ENCODE measurements around the gene OIT3.
"Not testable (repeated sequence)": the region's sequence is repeated elsewhere in the genome, so short reads cannot be mapped to it uniquely, and the experiment has no call there.

OIT3 gene

GRCh38 chr10:72899545-72899944, 6.0 kb downstream of the OIT3 start:
- no peaks in the 10 kb centered on the region for H3K4me1 ChIP-seq (ENCODE audit: control insufficient read depth, insufficient read depth, low read length)
- H3K27me3 ChIP-seq (ENCODE audit: control insufficient read depth in 1 of 2, insufficient read depth in 2 of 2, low read length in 2 of 2), result peaks cover 0 to 3% of the 10 kb centered on the region in 2 donors
- H3K36me3 ChIP-seq (ENCODE audit: control insufficient read depth in 2 of 2, insufficient read depth in 2 of 2, low read length in 2 of 2), result no peaks in the 10 kb centered on the region
- no peak overlapping the region for H3K27ac ChIP-seq (ENCODE audit: low read length)
- H3K9ac ChIP-seq (ENCODE audit: low read length in 2 of 2), result no peak overlapping the region
- no peak overlapping the region for H3K4me3 ChIP-seq (ENCODE audit: low read length in 2 of 2)
- H3K9me3 ChIP-seq (ENCODE audit: control insufficient read depth in 2 of 2, low read length in 2 of 2), result no peaks in the 10 kb centered on the region

- H3K4me1 ChIP-seq (ENCODE audit: control insufficient read depth, insufficient read depth, low read length); H3K27ac ChIP-seq (ENCODE audit: low read length); H3K9ac ChIP-seq (ENCODE audit: low read length in 2 of 2); H3K9me3 ChIP-seq (ENCODE audit: control insufficient read depth in 2 of 2, low read length in 2 of 2); H3K36me3 ChIP-seq (ENCODE audit: control insufficient read depth in 2 of 2, insufficient read depth in 2 of 2, low read length in 2 of 2); H3K27me3 ChIP-seq (ENCODE audit: control insufficient read depth in 1 of 2, insufficient read depth in 2 of 2, low read length in 2 of 2); H3K4me3 ChIP-seq (ENCODE audit: low read length in 2 of 2): not testable (repeated sequence)
Observed at GRCh38 chr10:72903941-72904446, 10.5 kb downstream of the OIT3 start.

- Histone ChIP-seq H3K9me3 (ENCODE audit: control insufficient read depth in 2 of 2, low read length in 2 of 2) (no peaks in the 10 kb centered on the region), H3K36me3 (ENCODE audit: control insufficient read depth in 2 of 2, insufficient read depth in 2 of 2, low read length in 2 of 2) (no peaks in the 10 kb centered on the region), H3K4me3 (ENCODE audit: low read length in 2 of 2) (no peak overlapping the region), H3K4me1 (ENCODE audit: control insufficient read depth, insufficient read depth, low read length) (no peaks in the 10 kb centered on the region), H3K9ac (ENCODE audit: low read length in 2 of 2) (no peak overlapping the region), H3K27me3 (ENCODE audit: control insufficient read depth in 1 of 2, insufficient read depth in 2 of 2, low read length in 2 of 2) (peaks cover 0 to 3% of the 10 kb centered on the region in 2 donors), H3K27ac (ENCODE audit: low read length) (no peak overlapping the region)
Observed at GRCh38 chr10:72904806-72905205, 11.3 kb downstream of the OIT3 start.

GRCh38 chr10:72906446-72906845, 12.9 kb downstream of the OIT3 start:
- Histone ChIP-seq H3K27me3 (ENCODE audit: control insufficient read depth in 1 of 2, insufficient read depth in 2 of 2, low read length in 2 of 2) (no peaks in the 10 kb centered on the region), H3K36me3 (ENCODE audit: control insufficient read depth in 2 of 2, insufficient read depth in 2 of 2, low read length in 2 of 2) (no peaks in the 10 kb centered on the region), H3K4me1 (ENCODE audit: control insufficient read depth, insufficient read depth, low read length) (no peaks in the 10 kb centered on the region)

DNA sequence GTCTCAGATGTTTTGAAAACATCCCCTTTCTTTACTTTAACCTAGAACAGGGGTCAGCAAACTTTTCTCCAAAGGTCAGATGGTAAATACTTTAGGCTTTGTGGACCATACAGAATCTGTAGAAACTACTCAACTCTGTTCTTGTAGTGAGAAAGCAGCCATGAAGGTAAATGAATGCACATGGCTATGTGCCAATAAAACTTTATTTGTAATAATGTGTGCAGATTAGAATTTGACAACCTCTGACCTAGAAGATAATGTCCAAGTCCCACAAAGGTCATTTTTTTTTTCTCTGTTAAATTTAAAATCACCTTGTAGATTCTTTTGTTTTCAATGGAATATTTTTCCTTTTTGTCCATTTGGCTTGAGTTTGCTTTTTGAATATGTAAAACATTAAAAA, 17.2 kb downstream of the OIT3 start:
- Histone ChIP-seq H3K36me3 (ENCODE audit: control insufficient read depth in 2 of 2, insufficient read depth in 2 of 2, low read length in 2 of 2) (no peaks in the 10 kb centered on the region), H3K27me3 (ENCODE audit: control insufficient read depth in 1 of 2, insufficient read depth in 2 of 2, low read length in 2 of 2) (no peaks in the 10 kb centered on the region), H3K9me3 (ENCODE audit: control insufficient read depth in 2 of 2, low read length in 2 of 2) (no peaks in the 10 kb centered on the region), H3K9ac (ENCODE audit: low read length in 2 of 2) (no peak overlapping the region), H3K4me3 (ENCODE audit: low read length in 2 of 2) (no peak overlapping the region), H3K27ac (ENCODE audit: low read length) (no peak overlapping the region), H3K4me1 (ENCODE audit: control insufficient read depth, insufficient read depth, low read length) (no peaks in the 10 kb centered on the region)

More at GRCh38 chr10:72906446-72906845, 12.9 kb downstream of the OIT3 start:
- Histone ChIP-seq H3K9me3 (ENCODE audit: control insufficient read depth in 2 of 2, low read length in 2 of 2) (no peaks in the 10 kb centered on the region), H3K27ac (ENCODE audit: low read length) (no peak overlapping the region), H3K9ac (ENCODE audit: low read length in 2 of 2) (no peak overlapping the region), H3K4me3 (ENCODE audit: low read length in 2 of 2) (no peak overlapping the region)

- H3K36me3 ChIP-seq (ENCODE audit: control insufficient read depth in 2 of 2, insufficient read depth in 2 of 2, low read length in 2 of 2), result no peaks in the 10 kb centered on the region
- H3K9ac ChIP-seq (ENCODE audit: low read length in 2 of 2), result no peak overlapping the region
- no peaks in the 10 kb centered on the region for H3K9me3 ChIP-seq (ENCODE audit: control insufficient read depth in 2 of 2, low read length in 2 of 2)
- no peaks in the 10 kb centered on the region for H3K4me1 ChIP-seq (ENCODE audit: control insufficient read depth, insufficient read depth, low read length)
- no peak overlapping the region for H3K27ac ChIP-seq (ENCODE audit: low read length)
- no peaks in the 10 kb centered on the region for H3K27me3 ChIP-seq (ENCODE audit: control insufficient read depth in 1 of 2, insufficient read depth in 2 of 2, low read length in 2 of 2)
- no peak overlapping the region for H3K4me3 ChIP-seq (ENCODE audit: low read length in 2 of 2)
Observed at GRCh38 chr10:72911758-72912157, 18.2 kb downstream of the OIT3 start.

GRCh38 chr10:72912736-72913135, 19.2 kb downstream of the OIT3 start:
- Histone ChIP-seq H3K9me3 (ENCODE audit: control insufficient read depth in 2 of 2, low read length in 2 of 2) (no peaks in the 10 kb centered on the region), H3K4me3 (ENCODE audit: low read length in 2 of 2) (no peak overlapping the region), H3K27ac (ENCODE audit: low read length) (no peak overlapping the region), H3K4me1 (ENCODE audit: control insufficient read depth, insufficient read depth, low read length) (no peaks in the 10 kb centered on the region), H3K9ac (ENCODE audit: low read length in 2 of 2) (no peak overlapping the region), H3K27me3 (ENCODE audit: control insufficient read depth in 1 of 2, insufficient read depth in 2 of 2, low read length in 2 of 2) (no peaks in the 10 kb centered on the region), H3K36me3 (ENCODE audit: control insufficient read depth in 2 of 2, insufficient read depth in 2 of 2, low read length in 2 of 2) (no peaks in the 10 kb centered on the region)

DNA sequence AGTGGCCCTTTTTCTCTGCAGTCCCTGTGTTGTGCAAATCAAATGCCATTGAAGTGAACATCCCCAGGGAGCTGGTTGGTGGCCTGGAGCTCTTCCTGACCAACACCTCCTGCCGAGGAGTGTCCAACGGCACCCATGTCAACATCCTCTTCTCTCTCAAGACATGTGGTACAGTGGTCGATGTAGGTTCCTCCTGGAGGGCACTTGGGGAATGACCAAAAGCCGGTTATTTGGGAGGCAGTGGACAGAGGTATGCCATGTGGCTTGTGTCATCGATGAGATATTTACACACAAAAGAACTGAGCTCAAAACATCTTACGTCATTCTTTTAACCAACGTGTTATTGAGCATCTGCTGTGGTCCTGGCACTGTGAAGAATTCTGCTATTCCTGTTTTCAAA, 19.7 kb downstream of the OIT3 start:
- Histone ChIP-seq H3K27ac (ENCODE audit: low read length) (no peak overlapping the region), H3K27me3 (ENCODE audit: control insufficient read depth in 1 of 2, insufficient read depth in 2 of 2, low read length in 2 of 2) (no peaks in the 10 kb centered on the region), H3K4me1 (ENCODE audit: control insufficient read depth, insufficient read depth, low read length) (no peaks in the 10 kb centered on the region)

GRCh38 chr10:72917201-72917600, 23.7 kb downstream of the OIT3 start:
- H3K9ac ChIP-seq (ENCODE audit: low read length in 2 of 2); H3K4me3 ChIP-seq (ENCODE audit: low read length in 2 of 2); H3K4me1 ChIP-seq (ENCODE audit: control insufficient read depth, insufficient read depth, low read length); H3K27me3 ChIP-seq (ENCODE audit: control insufficient read depth in 1 of 2, insufficient read depth in 2 of 2, low read length in 2 of 2); H3K36me3 ChIP-seq (ENCODE audit: control insufficient read depth in 2 of 2, insufficient read depth in 2 of 2, low read length in 2 of 2); H3K27ac ChIP-seq (ENCODE audit: low read length); H3K9me3 ChIP-seq (ENCODE audit: control insufficient read depth in 2 of 2, low read length in 2 of 2): not testable (repeated sequence)

More for the DNA sequence above, 19.7 kb downstream of the OIT3 start:
- no peak overlapping the region for H3K9ac ChIP-seq (ENCODE audit: low read length in 2 of 2)
- H3K4me3 ChIP-seq (ENCODE audit: low read length in 2 of 2), result no peak overlapping the region
- H3K36me3 ChIP-seq (ENCODE audit: control insufficient read depth in 2 of 2, insufficient read depth in 2 of 2, low read length in 2 of 2), result no peaks in the 10 kb centered on the region
- H3K9me3 ChIP-seq (ENCODE audit: control insufficient read depth in 2 of 2, low read length in 2 of 2), result no peaks in the 10 kb centered on the region

GRCh38 chr10:72917803-72918332, 24.3 kb downstream of the OIT3 start:
- H3K4me3 ChIP-seq (ENCODE audit: low read length in 2 of 2); H3K36me3 ChIP-seq (ENCODE audit: control insufficient read depth in 2 of 2, insufficient read depth in 2 of 2, low read length in 2 of 2); H3K27me3 ChIP-seq (ENCODE audit: control insufficient read depth in 1 of 2, insufficient read depth in 2 of 2, low read length in 2 of 2); H3K9me3 ChIP-seq (ENCODE audit: control insufficient read depth in 2 of 2, low read length in 2 of 2); H3K27ac ChIP-seq (ENCODE audit: low read length); H3K4me1 ChIP-seq (ENCODE audit: control insufficient read depth, insufficient read depth, low read length); H3K9ac ChIP-seq (ENCODE audit: low read length in 2 of 2): not testable (repeated sequence)

GRCh38 chr10:72918352-72918751, 24.8 kb downstream of the OIT3 start:
- Histone ChIP-seq H3K4me1 (ENCODE audit: control insufficient read depth, insufficient read depth, low read length) (no peaks in the 10 kb centered on the region), H3K9me3 (ENCODE audit: control insufficient read depth in 2 of 2, low read length in 2 of 2) (no peaks in the 10 kb centered on the region), H3K4me3 (ENCODE audit: low read length in 2 of 2) (no peak overlapping the region), H3K27ac (ENCODE audit: low read length) (no peak overlapping the region), H3K9ac (ENCODE audit: low read length in 2 of 2) (no peak overlapping the region), H3K36me3 (ENCODE audit: control insufficient read depth in 2 of 2, insufficient read depth in 2 of 2, low read length in 2 of 2) (no peaks in the 10 kb centered on the region), H3K27me3 (ENCODE audit: control insufficient read depth in 1 of 2, insufficient read depth in 2 of 2, low read length in 2 of 2) (no peaks in the 10 kb centered on the region)

Measured in stomach smooth muscle (tissue), 2 donors.